Left kidney (tissue), 2 donors: Measurements from ENCODE around the gene LRRC42. TPM values are rescaled to one million over a fixed set of nuclear protein-coding genes. Genes with fewer than 3 reads are reported as not detected.

Source experiments
- DNase-seq: peaks from one replicate; pipeline ENCODE4 v3.0.0-alpha.2; 2013
- polyA plus RNA-seq: library from polyadenylated mRNA; unstranded; fragments of 120-200 nt; gene quantifications from one replicate; pipeline ENCODE4 v1.2.1, GENCODE V29; 2013; ENCODE audit not compliant: insufficient read length

The LRRC42 gene
- polyA plus RNA-seq, 1 donor: 44.1 TPM

GRCh38 chr1:53936430-53936829 is 9.7 kb upstream of the LRRC42 start:
- no peak for DNase-seq

- DNase-seq: no peak
These were observed 7.9 kb upstream of the LRRC42 start for GRCh38 chr1:53938136-53938830.

- DNase-seq: no peak
These were observed 3.8 kb upstream of the LRRC42 start for GRCh38 chr1:53942127-53942957.

- no peak for DNase-seq
These were observed 3.1 kb upstream of the LRRC42 start for GRCh38 chr1:53943090-53943489.

GRCh38 chr1:53943490-53944043 is 2.6 kb upstream of the LRRC42 start:
- DNase-seq: no peak

- no peak for DNase-seq
These were observed 1.5 kb upstream of the LRRC42 start for GRCh38 chr1:53944469-53945182.

GRCh38 chr1:53945183-53945432 is 1.0 kb upstream of the LRRC42 start:
- no peak for DNase-seq

GRCh38 chr1:53945433-53946251 is 508 bp upstream of the LRRC42 start, which contains the start of gene IFT25:
Gene IFT25 (minus strand): TSS chr1:53945699. CDS start chr1:53940082, 5,617 bp downstream.
- DNase-seq: peak; percentile 95

GRCh38 chr1:53947172-53947907 is 1.2 kb downstream of the LRRC42 start:
- no peak for DNase-seq

GRCh38 chr1:53948291-53948690 is 2.1 kb downstream of the LRRC42 start:
- no peak for DNase-seq

- DNase-seq: peak; percentile 55
These were observed 3.2 kb downstream of the LRRC42 start for GRCh38 chr1:53949023-53949990.

- no peak for DNase-seq
These were observed 5.5 kb downstream of the LRRC42 start for GRCh38 chr1:53951697-53952096.

GRCh38 chr1:53954128-53954527 is 8.0 kb downstream of the LRRC42 start:
- DNase-seq: no peak

- no peak for DNase-seq
These were observed 10.4 kb downstream of the LRRC42 start for GRCh38 chr1:53956308-53957168.

- DNase-seq: no peak
These were observed 11.2 kb downstream of the LRRC42 start for GRCh38 chr1:53957194-53957818.

- DNase-seq: no peak
These were observed 13.6 kb downstream of the LRRC42 start for GRCh38 chr1:53959664-53960250.

GRCh38 chr1:53962395-53962794 is 16.2 kb downstream of the LRRC42 start:
- no peak for DNase-seq

- no peak for DNase-seq
These were observed 17.3 kb downstream of the LRRC42 start for GRCh38 chr1:53963460-53963859.
